ENCODE results near the gene PCK2.

- TF ChIP-seq, protein P1, sequence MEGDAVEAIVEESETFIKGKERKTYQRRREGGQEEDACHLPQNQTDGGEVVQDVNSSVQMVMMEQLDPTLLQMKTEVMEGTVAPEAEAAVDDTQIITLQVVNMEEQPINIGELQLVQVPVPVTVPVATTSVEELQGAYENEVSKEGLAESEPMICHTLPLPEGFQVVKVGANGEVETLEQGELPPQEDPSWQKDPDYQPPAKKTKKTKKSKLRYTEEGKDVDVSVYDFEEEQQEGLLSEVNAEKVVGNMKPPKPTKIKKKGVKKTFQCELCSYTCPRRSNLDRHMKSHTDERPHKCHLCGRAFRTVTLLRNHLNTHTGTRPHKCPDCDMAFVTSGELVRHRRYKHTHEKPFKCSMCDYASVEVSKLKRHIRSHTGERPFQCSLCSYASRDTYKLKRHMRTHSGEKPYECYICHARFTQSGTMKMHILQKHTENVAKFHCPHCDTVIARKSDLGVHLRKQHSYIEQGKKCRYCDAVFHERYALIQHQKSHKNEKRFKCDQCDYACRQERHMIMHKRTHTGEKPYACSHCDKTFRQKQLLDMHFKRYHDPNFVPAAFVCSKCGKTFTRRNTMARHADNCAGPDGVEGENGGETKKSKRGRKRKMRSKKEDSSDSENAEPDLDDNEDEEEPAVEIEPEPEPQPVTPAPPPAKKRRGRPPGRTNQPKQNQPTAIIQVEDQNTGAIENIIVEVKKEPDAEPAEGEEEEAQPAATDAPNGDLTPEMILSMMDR (IDR thresholded peaks at IDR 0.05; ENCODE audit: extremely low read depth in 1 of 2, insufficient read depth in 1 of 2, low read depth in 1 of 2, low read length in 2 of 2), result no peak
- TF ChIP-seq POLR2AphosphoS5 (IDR thresholded peaks at IDR 0.05; ENCODE audit: insufficient read depth, low read depth, low read length), result no peak
Measured at GRCh38 chr14:24122898-24123297, 28.8 kb downstream of the PCK2 start.
